Stimulated activated naive CD8-positive, alpha-beta T cell treated with anti-CD3 and anti-CD28 coated beads, Interleukin-15, amount 100 ng/mL, for 72 hours (primary cell): ENCODE results near the gene IGSF3.
A peak's percentile ranks its signal among the peaks of the same experiment; 100 is the strongest.

ENCODE experiments used
- ATAC-seq: fragments of 150-1000 bp; cut with Tn5 transposase; 2 replicates; pipeline ENCODE4 v1.10.0; 2021; ENCODE audit warnings: mild to moderate bottlenecking, moderate library complexity
- DNase-seq, 2 donors: peaks; one replicate each; pipeline ENCODE4 v3.0.0; 2021 to 2022
- H3K27ac Mint-ChIP-seq, 2 donors: one replicate each; pipeline ENCODE4 v1.8.0; 2022; ENCODE audit warnings: mild to moderate bottlenecking in 2 of 2, mixed read lengths in 2 of 2, moderate library complexity in 2 of 2
- H3K27me3 Mint-ChIP-seq: one replicate; pipeline ENCODE4 v1.8.0; 2022; ENCODE audit warnings: mixed read lengths
- H3K4me1 Mint-ChIP-seq: one replicate; pipeline ENCODE4 v1.8.0; 2022; ENCODE audit warnings: mild to moderate bottlenecking, mixed read lengths
- H3K4me3 Mint-ChIP-seq, 2 donors: one replicate each; pipeline ENCODE4 v1.8.0; 2022; ENCODE audit warnings: mild to moderate bottlenecking in 2 of 2, mixed read lengths in 2 of 2, moderate library complexity in 1 of 2
- H3K9me3 Mint-ChIP-seq, 2 donors: one replicate each; pipeline ENCODE4 v1.8.0; 2022; ENCODE audit warnings: mixed read lengths in 2 of 2

Gene IGSF3

GRCh38 chr1:116537040-116537831, 130.3 kb downstream of the IGSF3 start:
- no peak for DNase-seq
- Mint-ChIP-seq H3K27me3 (no peaks in the 10 kb centered on the region), H3K4me3 (no peak overlapping the region), H3K4me1 (peaks cover 32% of the 10 kb centered on the region), H3K27ac (no peak overlapping the region), H3K9me3 (no peaks in the 10 kb centered on the region)
- ATAC-seq: no peak

GRCh38 chr1:116534014-116534739, 133.4 kb downstream of the IGSF3 start:
- H3K27me3 Mint-ChIP-seq: no peaks in the 10 kb centered on the region
- H3K27ac Mint-ChIP-seq: no peak overlapping the region
- H3K4me3 Mint-ChIP-seq: no peak overlapping the region
- DNase-seq: no peak
- ATAC-seq: no peak
- H3K4me1 Mint-ChIP-seq: peaks cover 16% of the 10 kb centered on the region
- H3K9me3 Mint-ChIP-seq: no peaks in the 10 kb centered on the region

DNA sequence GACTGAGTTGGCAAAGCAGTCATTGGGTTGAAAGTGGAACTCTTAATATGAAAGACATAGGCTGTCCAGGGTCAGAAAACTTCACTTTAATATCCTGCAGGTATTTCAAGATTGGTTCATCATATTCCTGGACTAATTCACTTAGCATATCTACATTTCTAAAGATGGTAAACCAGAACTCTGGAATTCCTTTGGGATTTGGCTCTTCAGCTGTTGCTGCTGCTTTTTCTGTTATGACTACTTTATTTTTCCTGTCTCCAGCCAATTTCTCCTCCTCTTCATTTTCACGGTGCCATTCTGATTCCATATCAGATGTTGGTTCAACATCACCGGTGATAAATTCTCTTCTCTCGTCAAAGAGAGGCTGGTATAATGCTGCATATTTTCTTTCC, 134.1 kb downstream of the IGSF3 start:
- ATAC-seq (no peak), DNase-seq (no peak)
- H3K4me1 Mint-ChIP-seq: peaks cover 9% of the 10 kb centered on the region
- H3K4me3 Mint-ChIP-seq: no peak overlapping the region
- H3K27me3 Mint-ChIP-seq: no peaks in the 10 kb centered on the region
- no peak overlapping the region for H3K27ac Mint-ChIP-seq
- H3K9me3 Mint-ChIP-seq: peaks cover 4 to 5% of the 10 kb centered on the region in 2 donors

GRCh38 chr1:116532671-116533428, 134.7 kb downstream of the IGSF3 start:
- DNase-seq (no peak), ATAC-seq (no peak)
- no peaks in the 10 kb centered on the region for H3K27me3 Mint-ChIP-seq
- no peak overlapping the region for H3K4me3 Mint-ChIP-seq
- peaks cover 9 to 10% of the 10 kb centered on the region in 2 donors for H3K9me3 Mint-ChIP-seq
- H3K4me1 Mint-ChIP-seq: peaks cover 3% of the 10 kb centered on the region
- peak overlapping the region in 1 of 2 donors; percentile 23 for H3K27ac Mint-ChIP-seq

- no peaks in the 10 kb centered on the region for H3K4me1 Mint-ChIP-seq
- no peaks in the 10 kb centered on the region for H3K27me3 Mint-ChIP-seq
- ATAC-seq (no peak), DNase-seq (no peak)
- no peak overlapping the region for H3K4me3 Mint-ChIP-seq
- H3K27ac Mint-ChIP-seq: peak overlapping the region in 1 of 2 donors; percentile 44
- peaks cover 10% of the 10 kb centered on the region in 2 donors for H3K9me3 Mint-ChIP-seq
Measured at GRCh38 chr1:116531917-116532316, 135.6 kb downstream of the IGSF3 start.

- peaks cover 19 to 20% of the 10 kb centered on the region in 2 donors for H3K9me3 Mint-ChIP-seq
- ATAC-seq (no peak), DNase-seq (no peak)
- H3K27ac Mint-ChIP-seq: no peak overlapping the region
- H3K4me3 Mint-ChIP-seq: no peak overlapping the region
- no peaks in the 10 kb centered on the region for H3K27me3 Mint-ChIP-seq
- H3K4me1 Mint-ChIP-seq: no peaks in the 10 kb centered on the region
Measured at GRCh38 chr1:116529681-116530080, 137.9 kb downstream of the IGSF3 start.

DNA sequence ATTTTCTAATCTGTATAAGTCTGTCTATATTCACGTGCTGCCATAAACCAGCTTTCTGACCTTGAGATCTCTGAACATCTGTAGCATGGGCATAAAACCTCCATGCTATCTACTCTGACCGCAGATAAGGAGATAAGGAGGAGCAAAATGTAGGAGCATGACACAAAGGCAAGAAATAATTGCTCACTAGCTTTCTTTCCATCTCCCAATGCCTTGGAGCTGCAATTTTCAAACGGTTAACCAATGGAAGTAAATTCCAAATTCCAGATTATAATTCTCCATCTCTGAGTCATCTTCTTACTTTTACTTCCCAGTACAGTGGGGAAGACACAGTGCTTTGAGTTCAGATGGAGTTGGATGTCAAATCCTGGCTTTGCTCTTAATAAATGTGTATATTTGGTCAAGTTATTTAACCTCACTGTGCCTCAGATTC, 138.3 kb downstream of the IGSF3 start:
- ATAC-seq (no peak), DNase-seq (no peak)
- Mint-ChIP-seq H3K4me3 (no peak overlapping the region), H3K9me3 (peaks cover 19 to 20% of the 10 kb centered on the region in 2 donors), H3K27me3 (no peaks in the 10 kb centered on the region), H3K4me1 (no peaks in the 10 kb centered on the region), H3K27ac (no peak overlapping the region)

DNA sequence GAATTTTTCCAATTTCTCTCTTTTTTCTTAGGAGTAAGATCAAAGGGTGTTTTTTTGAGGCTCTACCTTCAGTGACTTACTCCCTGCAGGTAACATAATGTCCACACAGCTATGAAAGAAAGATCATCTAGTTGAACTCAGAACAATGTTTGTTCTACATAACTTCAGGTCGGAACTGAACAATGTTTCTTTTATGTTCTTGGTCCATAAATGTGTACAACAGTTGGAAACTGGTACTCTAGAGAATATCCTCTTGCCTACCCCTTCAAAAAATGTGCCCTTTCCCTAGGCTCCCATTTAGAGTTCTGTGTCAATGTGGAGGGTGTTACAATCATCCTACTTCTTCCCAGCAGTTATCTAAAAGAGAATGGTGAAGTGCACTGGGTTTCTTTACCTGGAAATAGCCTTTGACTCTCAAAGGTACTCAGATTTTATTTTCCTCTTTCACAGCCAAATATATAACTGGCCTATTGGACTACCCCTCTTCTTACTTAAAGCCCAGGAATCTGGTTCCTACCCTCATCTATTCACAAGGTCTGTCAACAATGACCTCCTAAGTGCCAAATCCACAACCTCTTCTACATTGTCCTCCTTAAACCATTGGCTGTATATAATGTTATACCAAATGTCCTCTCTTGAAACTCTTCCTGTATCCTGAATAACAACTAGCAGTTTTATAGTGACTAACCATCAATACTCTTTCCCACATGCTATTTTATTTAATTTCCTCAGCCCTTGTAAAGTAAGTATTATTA, 139.0 kb downstream of the IGSF3 start:
- Mint-ChIP-seq H3K9me3 (peaks cover 19 to 20% of the 10 kb centered on the region in 2 donors), H3K4me1 (no peaks in the 10 kb centered on the region), H3K4me3 (no peak overlapping the region), H3K27ac (no peak overlapping the region), H3K27me3 (no peaks in the 10 kb centered on the region)
- ATAC-seq (no peak), DNase-seq (no peak)

- H3K27me3 Mint-ChIP-seq: no peaks in the 10 kb centered on the region
- no peak overlapping the region for H3K4me3 Mint-ChIP-seq
- H3K4me1 Mint-ChIP-seq: no peaks in the 10 kb centered on the region
- DNase-seq: no peak
- peaks cover 19 to 20% of the 10 kb centered on the region in 2 donors for H3K9me3 Mint-ChIP-seq
- ATAC-seq: no peak
- H3K27ac Mint-ChIP-seq: no peak overlapping the region
Measured at GRCh38 chr1:116525440-116525839, 142.1 kb downstream of the IGSF3 start.
